B cell (primary cell): Measurements from ENCODE around the gene ZC3H12C. TPM values are rescaled to one million over a fixed set of nuclear protein-coding genes. Genes with fewer than 3 reads are reported as not detected.

ENCODE experiments used
- ATAC-seq: fragments of 200-7000 bp; cut with Tn5 transposase; one replicate; pipeline ENCODE4 v1.10.0; 2021; ENCODE audit warnings: low read depth, mild to moderate bottlenecking, moderate number of reproducible peaks, moderate library complexity
- CTCF ChIA-PET: fragments of 350-600 bp; sonication (Branson Sonifier 250); formaldehyde crosslinking; loops from one replicate; lab custom pipeline; 2021; ENCODE audit warnings: antibody characterized with exemption, inconsistent platforms; lab: Charles Lee
- POLR2A ChIA-PET: fragments of 350-600 bp; sonication (Branson Sonifier 250); formaldehyde crosslinking; loops from one replicate; lab custom pipeline; 2021; ENCODE audit warnings: antibody characterized with exemption; lab: Charles Lee
- DNase-seq: peaks from one replicate; pipeline ENCODE4 v3.0.0; 2013
- H2AFZ ChIP-seq: 2 replicates; pipeline ENCODE4 v1.6.1; 2012; ENCODE audit warnings: mild to moderate bottlenecking, low read depth, low read length; ENCODE audit not compliant: insufficient read depth, poor library complexity, severe bottlenecking
- H3K27ac ChIP-seq, 2 donors: 1 replicate in 1 of 2; 2 replicates in 1 of 2; pipeline ENCODE4 v1.5.1; 2012 to 2013; ENCODE audit warnings: low read length in 2 of 2, mild to moderate bottlenecking in 2 of 2, moderate library complexity in 1 of 2
- H3K27me3 ChIP-seq, 4 experiments: fragments of 200-600 bp in 1 of 4; sonication (generic) in 1 of 4; replicated peaks in 1 of 4; 1 replicate in 2 of 4; 2 replicates in 2 of 4; pipeline versions ENCODE4 v1.6.1 to v1.7.0; 2013 to 2016; ENCODE audit warnings: low read length in 3 of 4, mild to moderate bottlenecking in 2 of 4, mixed read lengths in 1 of 4, moderate library complexity in 1 of 4; ENCODE audit not compliant: insufficient read depth in 4 of 4, control insufficient read depth in 3 of 4; ENCODE audit errors: control extremely low read depth in 1 of 4
- H3K36me3 ChIP-seq, 2 experiments: replicated peaks in 1 of 2; 1 replicate in 1 of 2; 2 replicates in 1 of 2; pipeline versions ENCODE4 v1.6.1 to v1.7.1; 2013; ENCODE audit warnings: low read length in 1 of 2; ENCODE audit not compliant: insufficient read depth in 2 of 2, control insufficient read depth in 1 of 2; ENCODE audit errors: control extremely low read depth in 1 of 2, extremely low read depth in 1 of 2
- H3K4me1 ChIP-seq, 2 donors: fragments of 200-600 bp in 1 of 2; sonication (generic) in 1 of 2; 1 replicate in 1 of 2; 2 replicates in 1 of 2; pipeline versions ENCODE4 v1.5.1 to v1.6.1; 2013 to 2017; ENCODE audit warnings: low read length in 2 of 2; ENCODE audit not compliant: control insufficient read depth in 2 of 2, insufficient read depth in 2 of 2
- H3K4me2 ChIP-seq: replicated peaks from 2 replicates; pipeline ENCODE3; 2012; ENCODE audit warnings: mild to moderate bottlenecking, low read depth, low read length; ENCODE audit not compliant: poor library complexity, severe bottlenecking
- H3K4me3 ChIP-seq, 5 experiments: fragments of 200-600 bp in 1 of 5; sonication (generic) in 1 of 5; 1 replicate in 3 of 5; 2 replicates in 2 of 5; pipeline versions ENCODE4 v1.5.1 to v1.7.0; 2011 to 2016; ENCODE audit warnings: low read length in 4 of 5, mild to moderate bottlenecking in 4 of 5, low read depth in 2 of 5, control low read depth in 1 of 5, moderate library complexity in 1 of 5; ENCODE audit not compliant: insufficient read depth in 1 of 5; ENCODE audit errors: control extremely low read depth in 1 of 5, extremely low read depth in 1 of 5
- H3K79me2 ChIP-seq: fragments of 200-600 bp; sonication (generic); one replicate; pipeline ENCODE4 v1.6.0; 2016; ENCODE audit warnings: low read length; ENCODE audit not compliant: control insufficient read depth, insufficient read depth
- H3K9ac ChIP-seq: fragments of 200-600 bp; sonication (generic); 2 replicates; pipeline ENCODE4 v1.6.1; 2017; ENCODE audit warnings: mild to moderate bottlenecking, low read length, moderate library complexity
- H3K9me3 ChIP-seq, 3 donors: one replicate each; pipeline versions ENCODE4 v1.6.1 to v1.7.1; 2013; ENCODE audit warnings: low read length in 2 of 3; ENCODE audit not compliant: control insufficient read depth in 2 of 3, insufficient read depth in 1 of 3; ENCODE audit errors: control extremely low read depth in 1 of 3
- H4K20me1 ChIP-seq: 2 replicates; pipeline ENCODE4 v1.6.0; 2012; ENCODE audit warnings: mild to moderate bottlenecking, low read length; ENCODE audit not compliant: insufficient read depth, control insufficient read depth, poor library complexity, severe bottlenecking
- H3K27ac Mint-ChIP-seq: one replicate; pipeline ENCODE4 v1.8.0; 2021; ENCODE audit warnings: mixed read lengths
- H3K27me3 Mint-ChIP-seq: one replicate; pipeline ENCODE4 v1.8.0; 2021; ENCODE audit warnings: mixed read lengths
- H3K4me1 Mint-ChIP-seq: one replicate; pipeline ENCODE4 v1.8.0; 2021; ENCODE audit warnings: mixed read lengths
- H3K4me3 Mint-ChIP-seq: one replicate; pipeline ENCODE4 v1.8.0; 2021; ENCODE audit warnings: mixed read lengths
- H3K9me3 Mint-ChIP-seq: one replicate; pipeline ENCODE4 v1.8.0; 2022; ENCODE audit warnings: mixed read lengths; ENCODE audit not compliant: insufficient read depth
- EZH2 ChIP-seq: IDR thresholded peaks from 2 replicates; pipeline ENCODE4 v1.6.1; 2012; ENCODE audit warnings: borderline replicate concordance, low read depth, mild to moderate bottlenecking, moderate library complexity, low read length; ENCODE audit not compliant: insufficient read depth, poor library complexity, severe bottlenecking
- WGBS: methylation state at CpG from one replicate; pipeline ENCODE4 v1.1.5; 2013; ENCODE audit warnings: missing lambda C conversion rate; ENCODE audit not compliant: insufficient coverage; 5-methylcytosine and 5-hydroxymethylcytosine counted together
- intact Hi-C: fragments of 100-400 bp; cut with micrococcal nuclease; formaldehyde crosslinking; loops from one replicate; pipeline ENCODE4 v1.10.0; 2022
- polyA plus RNA-seq: library from polyadenylated mRNA; depleted of rRNA; stranded (reverse); fragments of >200 nt; gene quantifications from 2 replicates; pipeline ENCODE4 v1.2.3, GENCODE V29; 2012
- total RNA-seq, 2 donors: library from RNA; stranded (reverse); fragments of 120-200 nt in 1 of 2; gene quantifications; 1 replicate in 1 of 2; 2 replicates in 1 of 2; pipeline versions ENCODE4 v1.2.3 to v1.2.4, GENCODE V29; 2013 to 2022
- TF ChIP-seq, protein P1 (sequence below): fragments of 200-600 bp; IDR thresholded peaks from one replicate; pipeline ENCODE4 v1.8.0; 2022; ENCODE audit warnings: antibody characterized with exemption, mild to moderate bottlenecking

ZC3H12C gene
- total and polyA plus RNA-seq, 2 donors (not counting 1 experiment from before 2014, with no cell fraction given), result 0.01 to 0.10 TPM

DNA sequence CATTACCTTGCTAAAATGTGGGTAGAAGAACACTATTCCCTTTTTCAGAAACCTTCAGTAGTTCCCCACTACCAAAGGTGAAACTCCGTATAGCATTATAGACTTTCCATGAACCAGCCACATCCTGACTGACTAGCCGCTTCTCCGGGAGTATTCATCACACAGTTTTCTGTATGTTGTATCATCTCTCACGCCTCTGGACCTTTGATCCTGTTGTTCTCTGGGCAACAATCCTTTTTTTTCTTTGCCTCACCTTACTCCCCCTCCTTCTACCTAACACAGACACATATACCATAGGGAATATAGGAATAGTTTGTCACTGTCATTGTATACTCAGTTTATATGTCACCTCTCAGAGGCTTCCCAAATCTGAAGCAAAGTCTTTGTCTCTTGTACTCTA, 20.8 kb downstream of the ZC3H12C start:
- no peaks in the 10 kb centered on the region for H4K20me1 ChIP-seq
- Mint-ChIP-seq H3K4me3 (no peak overlapping the region), H3K9me3 (no peaks in the 10 kb centered on the region), H3K27me3 (peaks cover 5% of the 10 kb centered on the region), H3K27ac (no peak overlapping the region), H3K4me1 (no peaks in the 10 kb centered on the region)
- no peak overlapping the region for H3K4me3 ChIP-seq
- POLR2A ChIA-PET, result no interaction called here
- no peaks in the 10 kb centered on the region for H3K36me3 ChIP-seq
- ATAC-seq (no peak), DNase-seq (no peak)
- intact Hi-C loops, result no loop called here
- no peak overlapping the region for H2AFZ ChIP-seq
- no peaks in the 10 kb centered on the region for H3K27me3 ChIP-seq
- H3K9ac ChIP-seq, result no peak overlapping the region
- no peak overlapping the region for H3K4me2 ChIP-seq
- 80% methylated on average over 4 of the region's 4 CpGs for WGBS
- H3K9me3 ChIP-seq, result no peaks in the 10 kb centered on the region
- H3K27ac ChIP-seq, result no peak overlapping the region
- no peaks in the 10 kb centered on the region for H3K79me2 ChIP-seq
- TF ChIP-seq, protein P1, sequence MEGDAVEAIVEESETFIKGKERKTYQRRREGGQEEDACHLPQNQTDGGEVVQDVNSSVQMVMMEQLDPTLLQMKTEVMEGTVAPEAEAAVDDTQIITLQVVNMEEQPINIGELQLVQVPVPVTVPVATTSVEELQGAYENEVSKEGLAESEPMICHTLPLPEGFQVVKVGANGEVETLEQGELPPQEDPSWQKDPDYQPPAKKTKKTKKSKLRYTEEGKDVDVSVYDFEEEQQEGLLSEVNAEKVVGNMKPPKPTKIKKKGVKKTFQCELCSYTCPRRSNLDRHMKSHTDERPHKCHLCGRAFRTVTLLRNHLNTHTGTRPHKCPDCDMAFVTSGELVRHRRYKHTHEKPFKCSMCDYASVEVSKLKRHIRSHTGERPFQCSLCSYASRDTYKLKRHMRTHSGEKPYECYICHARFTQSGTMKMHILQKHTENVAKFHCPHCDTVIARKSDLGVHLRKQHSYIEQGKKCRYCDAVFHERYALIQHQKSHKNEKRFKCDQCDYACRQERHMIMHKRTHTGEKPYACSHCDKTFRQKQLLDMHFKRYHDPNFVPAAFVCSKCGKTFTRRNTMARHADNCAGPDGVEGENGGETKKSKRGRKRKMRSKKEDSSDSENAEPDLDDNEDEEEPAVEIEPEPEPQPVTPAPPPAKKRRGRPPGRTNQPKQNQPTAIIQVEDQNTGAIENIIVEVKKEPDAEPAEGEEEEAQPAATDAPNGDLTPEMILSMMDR, result no peak
- no peak for TF ChIP-seq EZH2
- H3K4me1 ChIP-seq, result no peaks in the 10 kb centered on the region
- CTCF ChIA-PET, result no interaction called here

GRCh38 chr11:110119317-110119716, 26.1 kb downstream of the ZC3H12C start:
- H3K27me3 ChIP-seq, result no peaks in the 10 kb centered on the region

More at GRCh38 chr11:110119317-110119716, 26.1 kb downstream of the ZC3H12C start:
- Mint-ChIP-seq H3K4me1 (no peaks in the 10 kb centered on the region), H3K4me3 (no peak overlapping the region), H3K27me3 (no peaks in the 10 kb centered on the region), H3K27ac (no peak overlapping the region), H3K9me3 (no peaks in the 10 kb centered on the region)
- H3K36me3 ChIP-seq, result no peaks in the 10 kb centered on the region
- H4K20me1 ChIP-seq, result no peaks in the 10 kb centered on the region
- TF ChIP-seq EZH2, result no peak
- TF ChIP-seq, protein P1, result no peak
- no peaks in the 10 kb centered on the region for H3K79me2 ChIP-seq
- H3K4me3 ChIP-seq, result no peak overlapping the region
- intact Hi-C loops, result no loop called here
- no peak overlapping the region for H3K27ac ChIP-seq
- DNase-seq (no peak), ATAC-seq (no peak)
- no peak overlapping the region for H3K9ac ChIP-seq
- WGBS, result no CpG with 5 or more reads among the region's 2 CpGs
- no peak overlapping the region for H2AFZ ChIP-seq
- ChIA-PET POLR2A (no interaction called here), CTCF (no interaction called here)
- no peaks in the 10 kb centered on the region for H3K9me3 ChIP-seq
- no peak overlapping the region for H3K4me2 ChIP-seq
- no peaks in the 10 kb centered on the region for H3K4me1 ChIP-seq
